ENCODE data around the gene CCSER1.

The CCSER1 gene

DNA sequence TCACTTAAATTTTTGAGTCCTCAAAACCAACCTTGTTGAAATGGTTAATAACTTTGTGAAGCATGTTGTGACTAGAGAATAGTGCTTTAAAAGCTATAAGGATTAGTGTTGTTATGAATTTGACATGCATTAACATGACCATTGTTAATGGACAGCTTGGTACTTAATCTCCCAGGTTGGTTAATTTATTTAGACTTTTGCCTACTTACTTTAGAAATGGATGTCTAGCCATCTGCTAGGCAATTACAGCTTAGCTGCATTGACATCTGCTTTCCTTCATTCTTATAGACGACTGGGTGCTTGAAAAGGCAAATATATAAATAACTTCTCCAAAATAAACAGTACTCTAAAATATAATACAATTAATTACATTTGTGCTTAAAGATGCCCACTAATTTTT is 368.0 kb downstream of the CCSER1 start:
- H3K36me3 ChIP-seq (ENCODE audit: low read length): no peaks in the 10 kb centered on the region
- no peak overlapping the region for H3K4me3 ChIP-seq (ENCODE audit: insufficient read depth, low read length, poor library complexity, severe bottlenecking)

DNA sequence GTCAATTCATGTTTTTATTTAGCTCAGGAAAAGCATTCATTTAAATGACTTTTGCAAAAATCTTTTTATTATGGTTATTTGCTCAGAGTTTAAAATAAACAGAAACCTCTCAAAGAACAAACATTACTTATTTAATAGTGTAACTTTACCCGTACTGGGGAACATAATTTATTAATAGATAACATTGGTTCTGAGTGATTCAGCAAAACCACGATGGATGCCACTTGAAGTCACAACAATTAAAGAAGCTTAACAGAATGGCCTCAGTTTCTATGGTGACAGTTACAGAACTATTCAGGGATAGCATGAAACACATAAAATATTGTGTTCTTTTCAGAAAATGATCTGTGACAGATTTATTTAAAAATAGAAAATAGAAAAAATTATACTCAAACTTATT is 368.7 kb downstream of the CCSER1 start:
- Histone ChIP-seq H4K20me1 (ENCODE audit: low read depth, low read length) (no peaks in the 10 kb centered on the region), H3K4me2 (ENCODE audit: low read depth, low read length, poor library complexity, severe bottlenecking) (no peak overlapping the region), H3K9me2 (replicated peaks; ENCODE audit: insufficient read depth, low read length) (no peaks in the 10 kb centered on the region), H3K27me3 (ENCODE audit: low read length) (no peaks in the 10 kb centered on the region), H3K79me2 (ENCODE audit: insufficient read depth, low read length) (no peaks in the 10 kb centered on the region), H2AFZ (ENCODE audit: low read depth, low read length, severe bottlenecking) (no peak overlapping the region), H3K4me3 (ENCODE audit: insufficient read depth, low read length, poor library complexity, severe bottlenecking) (no peak overlapping the region), H3K9ac (ENCODE audit: low read length) (no peak overlapping the region), H3K9me3 (ENCODE audit: insufficient read depth, low read length) (no peaks in the 10 kb centered on the region), H3F3A (ENCODE audit: insufficient read depth) (no peaks in the 10 kb centered on the region), H3K27ac (ENCODE audit: low read depth, low read length) (no peak overlapping the region), H3K36me3 (ENCODE audit: low read length) (no peaks in the 10 kb centered on the region)
- TF ChIP-seq, protein P1, sequence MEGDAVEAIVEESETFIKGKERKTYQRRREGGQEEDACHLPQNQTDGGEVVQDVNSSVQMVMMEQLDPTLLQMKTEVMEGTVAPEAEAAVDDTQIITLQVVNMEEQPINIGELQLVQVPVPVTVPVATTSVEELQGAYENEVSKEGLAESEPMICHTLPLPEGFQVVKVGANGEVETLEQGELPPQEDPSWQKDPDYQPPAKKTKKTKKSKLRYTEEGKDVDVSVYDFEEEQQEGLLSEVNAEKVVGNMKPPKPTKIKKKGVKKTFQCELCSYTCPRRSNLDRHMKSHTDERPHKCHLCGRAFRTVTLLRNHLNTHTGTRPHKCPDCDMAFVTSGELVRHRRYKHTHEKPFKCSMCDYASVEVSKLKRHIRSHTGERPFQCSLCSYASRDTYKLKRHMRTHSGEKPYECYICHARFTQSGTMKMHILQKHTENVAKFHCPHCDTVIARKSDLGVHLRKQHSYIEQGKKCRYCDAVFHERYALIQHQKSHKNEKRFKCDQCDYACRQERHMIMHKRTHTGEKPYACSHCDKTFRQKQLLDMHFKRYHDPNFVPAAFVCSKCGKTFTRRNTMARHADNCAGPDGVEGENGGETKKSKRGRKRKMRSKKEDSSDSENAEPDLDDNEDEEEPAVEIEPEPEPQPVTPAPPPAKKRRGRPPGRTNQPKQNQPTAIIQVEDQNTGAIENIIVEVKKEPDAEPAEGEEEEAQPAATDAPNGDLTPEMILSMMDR (IDR thresholded peaks at IDR 0.05; ENCODE audit: insufficient read depth, low read length, poor library complexity, severe bottlenecking): no peak

More for the DNA sequence above, 368.0 kb downstream of the CCSER1 start:
- H3K4me2 ChIP-seq (ENCODE audit: low read depth, low read length, poor library complexity, severe bottlenecking): no peak overlapping the region
- no peak for TF ChIP-seq EZH2phosphoT487 (conservative IDR thresholded peaks at IDR 0.05; ENCODE audit: low read length)
- TF ChIP-seq, protein P1 (IDR thresholded peaks at IDR 0.05; ENCODE audit: insufficient read depth, low read length, poor library complexity, severe bottlenecking): no peak
- H3K27me3 ChIP-seq (ENCODE audit: low read length): no peaks in the 10 kb centered on the region
- H3K27ac ChIP-seq (ENCODE audit: low read depth, low read length): no peak overlapping the region
- no peaks in the 10 kb centered on the region for H3K9me2 ChIP-seq (replicated peaks; ENCODE audit: insufficient read depth, low read length)
- no peaks in the 10 kb centered on the region for H4K20me1 ChIP-seq (ENCODE audit: low read depth, low read length)
- H3F3A ChIP-seq (ENCODE audit: insufficient read depth): no peaks in the 10 kb centered on the region
- no peak overlapping the region for H2AFZ ChIP-seq (ENCODE audit: low read depth, low read length, severe bottlenecking)
- H3K79me2 ChIP-seq (ENCODE audit: insufficient read depth, low read length): no peaks in the 10 kb centered on the region
- no peaks in the 10 kb centered on the region for H3K9me3 ChIP-seq (ENCODE audit: insufficient read depth, low read length)
- H3K9ac ChIP-seq (ENCODE audit: low read length): no peak overlapping the region

DNA sequence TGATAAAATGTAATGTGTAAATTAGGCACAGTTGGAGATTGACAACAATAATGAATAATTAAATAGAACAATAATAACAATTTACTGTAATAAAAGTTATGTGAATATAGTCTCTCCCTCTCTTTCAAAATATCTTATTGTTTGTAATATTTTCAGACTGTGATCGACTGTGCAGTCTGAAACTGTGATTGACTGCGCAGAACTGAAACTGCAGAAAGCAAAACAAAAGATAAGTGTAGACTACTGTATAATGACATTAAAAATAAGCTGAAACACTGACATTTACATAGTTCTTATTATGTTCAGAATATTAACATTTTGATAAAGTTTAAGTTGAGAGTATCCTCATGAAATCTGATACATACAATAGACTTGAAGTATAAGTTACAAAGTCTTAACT is 371.0 kb downstream of the CCSER1 start:
- TF ChIP-seq, protein P1 (IDR thresholded peaks at IDR 0.05; ENCODE audit: insufficient read depth, low read length, poor library complexity, severe bottlenecking): no peak
- no peak for TF ChIP-seq EZH2phosphoT487 (conservative IDR thresholded peaks at IDR 0.05; ENCODE audit: low read length)
- H3K4me3 ChIP-seq (ENCODE audit: insufficient read depth, low read length, poor library complexity, severe bottlenecking): no peak overlapping the region
- no peaks in the 10 kb centered on the region for H3K79me2 ChIP-seq (ENCODE audit: insufficient read depth, low read length)
- no peak overlapping the region for H3K27ac ChIP-seq (ENCODE audit: low read depth, low read length)
- H3K36me3 ChIP-seq (ENCODE audit: low read length): no peaks in the 10 kb centered on the region
- no peaks in the 10 kb centered on the region for H3F3A ChIP-seq (ENCODE audit: insufficient read depth)
- H3K27me3 ChIP-seq (ENCODE audit: low read length): no peaks in the 10 kb centered on the region
- no peaks in the 10 kb centered on the region for H3K9me3 ChIP-seq (ENCODE audit: insufficient read depth, low read length)
- no peak overlapping the region for H3K4me2 ChIP-seq (ENCODE audit: low read depth, low read length, poor library complexity, severe bottlenecking)
- H3K9me2 ChIP-seq (replicated peaks; ENCODE audit: insufficient read depth, low read length): no peaks in the 10 kb centered on the region
- H3K9ac ChIP-seq (ENCODE audit: low read length): no peak overlapping the region
- no peaks in the 10 kb centered on the region for H4K20me1 ChIP-seq (ENCODE audit: low read depth, low read length)
- no peak overlapping the region for H2AFZ ChIP-seq (ENCODE audit: low read depth, low read length, severe bottlenecking)

DNA sequence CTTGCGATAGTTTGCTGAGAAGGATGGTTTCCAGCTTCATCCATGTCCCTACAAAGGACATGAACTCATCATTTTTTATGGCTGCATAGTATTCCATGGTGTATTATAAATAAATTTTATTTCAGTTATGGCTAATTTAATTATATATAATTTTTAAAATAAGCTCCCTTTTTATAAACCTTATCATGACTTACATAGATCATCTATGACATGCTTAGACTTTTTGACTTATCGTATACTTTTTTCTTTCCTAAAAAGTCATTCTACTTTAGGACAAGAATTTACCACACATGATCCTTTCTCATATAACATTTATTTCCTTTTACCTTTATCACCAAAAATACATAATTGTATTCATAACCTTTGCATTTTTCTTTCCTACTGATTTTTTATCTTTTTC is 376.5 kb downstream of the CCSER1 start:
- Histone ChIP-seq H3K36me3 (ENCODE audit: low read length) (no peaks in the 10 kb centered on the region), H2AFZ (ENCODE audit: low read depth, low read length, severe bottlenecking) (no peak overlapping the region), H3K9me3 (ENCODE audit: insufficient read depth, low read length) (no peaks in the 10 kb centered on the region), H3K9me2 (replicated peaks; ENCODE audit: insufficient read depth, low read length) (no peaks in the 10 kb centered on the region), H3K9ac (ENCODE audit: low read length) (no peak overlapping the region), H3K4me2 (ENCODE audit: low read depth, low read length, poor library complexity, severe bottlenecking) (no peak overlapping the region), H3K4me3 (ENCODE audit: insufficient read depth, low read length, poor library complexity, severe bottlenecking) (no peak overlapping the region), H3K79me2 (ENCODE audit: insufficient read depth, low read length) (no peaks in the 10 kb centered on the region), H4K20me1 (ENCODE audit: low read depth, low read length) (no peaks in the 10 kb centered on the region), H3K27me3 (ENCODE audit: low read length) (no peaks in the 10 kb centered on the region), H3K27ac (ENCODE audit: low read depth, low read length) (no peak overlapping the region), H3F3A (ENCODE audit: insufficient read depth) (no peaks in the 10 kb centered on the region)
- TF ChIP-seq, protein P1 (IDR thresholded peaks at IDR 0.05; ENCODE audit: insufficient read depth, low read length, poor library complexity, severe bottlenecking): no peak
- TF ChIP-seq EZH2phosphoT487 (conservative IDR thresholded peaks at IDR 0.05; ENCODE audit: low read length): no peak

Data from SU-DHL-6 (cell line).